ENCODE data around the gene DNAH17.

DNA sequence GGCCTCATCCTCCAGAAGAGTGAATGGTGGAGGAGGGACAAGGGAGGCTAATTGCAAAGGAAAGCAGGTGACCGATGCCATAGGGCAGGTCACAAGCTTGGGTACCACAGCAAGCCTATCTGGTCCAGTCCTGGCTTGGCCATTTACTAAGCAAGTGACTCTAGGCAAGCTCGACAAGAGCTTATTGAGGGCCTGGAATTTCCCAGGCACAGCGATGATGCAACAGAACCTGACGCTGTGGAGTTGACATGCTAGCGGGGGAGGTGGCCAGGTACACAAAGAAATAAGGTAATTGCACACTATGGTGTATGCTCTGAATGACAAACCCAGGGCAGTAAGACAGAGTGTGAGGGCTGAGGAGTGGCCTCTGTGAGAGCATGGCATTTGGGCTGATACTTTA lies 100.2 kb downstream of the DNAH17 start:
- TF ChIP-seq, protein P1, sequence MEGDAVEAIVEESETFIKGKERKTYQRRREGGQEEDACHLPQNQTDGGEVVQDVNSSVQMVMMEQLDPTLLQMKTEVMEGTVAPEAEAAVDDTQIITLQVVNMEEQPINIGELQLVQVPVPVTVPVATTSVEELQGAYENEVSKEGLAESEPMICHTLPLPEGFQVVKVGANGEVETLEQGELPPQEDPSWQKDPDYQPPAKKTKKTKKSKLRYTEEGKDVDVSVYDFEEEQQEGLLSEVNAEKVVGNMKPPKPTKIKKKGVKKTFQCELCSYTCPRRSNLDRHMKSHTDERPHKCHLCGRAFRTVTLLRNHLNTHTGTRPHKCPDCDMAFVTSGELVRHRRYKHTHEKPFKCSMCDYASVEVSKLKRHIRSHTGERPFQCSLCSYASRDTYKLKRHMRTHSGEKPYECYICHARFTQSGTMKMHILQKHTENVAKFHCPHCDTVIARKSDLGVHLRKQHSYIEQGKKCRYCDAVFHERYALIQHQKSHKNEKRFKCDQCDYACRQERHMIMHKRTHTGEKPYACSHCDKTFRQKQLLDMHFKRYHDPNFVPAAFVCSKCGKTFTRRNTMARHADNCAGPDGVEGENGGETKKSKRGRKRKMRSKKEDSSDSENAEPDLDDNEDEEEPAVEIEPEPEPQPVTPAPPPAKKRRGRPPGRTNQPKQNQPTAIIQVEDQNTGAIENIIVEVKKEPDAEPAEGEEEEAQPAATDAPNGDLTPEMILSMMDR (IDR thresholded peaks at IDR 0.05): no peak
- TF ChIP-seq ZFX (IDR thresholded peaks at IDR 0.05; ENCODE audit: borderline replicate concordance): no peak

Measured in 22Rv1 (cell line).